Tibial nerve (tissue), 3 donors: Measurements from ENCODE around the gene ZNRF1.

Experiments used
- POLR2A ChIP-seq, 2 donors: fragments of 450-650 bp; IDR thresholded peaks; one replicate each; pipeline ENCODE4 v1.6.1; 2017; ENCODE audit warnings: antibody characterized with exemption in 2 of 2, mild to moderate bottlenecking in 2 of 2, moderate library complexity in 2 of 2
- TF ChIP-seq, protein P1 (sequence below), 5 experiments: fragments of 200-600 bp in 3 of 5; fragments of 450-650 bp in 2 of 5; sonication (generic) in 3 of 5; IDR thresholded peaks; one replicate each; pipeline ENCODE4 v1.5.1; 2016 to 2019; ENCODE audit warnings: antibody characterized with exemption in 5 of 5, mild to moderate bottlenecking in 3 of 5, moderate library complexity in 2 of 5

DNA sequence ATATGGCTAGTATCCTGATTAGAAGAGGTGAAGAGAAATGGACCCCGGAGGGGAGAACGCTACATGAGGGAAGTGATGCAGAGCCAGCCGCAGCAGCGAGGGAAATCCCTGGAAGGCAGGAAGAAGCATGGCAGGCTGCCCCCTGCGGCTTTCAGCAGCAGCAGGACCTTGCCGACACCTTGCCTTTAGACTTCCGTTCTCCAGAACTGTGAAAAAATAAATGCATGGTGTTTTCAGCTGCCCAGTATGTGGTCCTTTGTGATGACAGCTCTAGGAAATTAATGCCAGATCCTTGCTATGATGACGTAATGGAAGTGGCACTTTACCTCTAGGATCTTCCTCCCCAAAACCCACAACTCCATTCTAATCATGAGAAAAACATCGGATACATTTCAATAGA, 139.8 kb downstream of the ZNRF1 start:
- no peak for TF ChIP-seq POLR2A (IDR thresholded peaks at IDR 0.05)
- TF ChIP-seq, protein P1, sequence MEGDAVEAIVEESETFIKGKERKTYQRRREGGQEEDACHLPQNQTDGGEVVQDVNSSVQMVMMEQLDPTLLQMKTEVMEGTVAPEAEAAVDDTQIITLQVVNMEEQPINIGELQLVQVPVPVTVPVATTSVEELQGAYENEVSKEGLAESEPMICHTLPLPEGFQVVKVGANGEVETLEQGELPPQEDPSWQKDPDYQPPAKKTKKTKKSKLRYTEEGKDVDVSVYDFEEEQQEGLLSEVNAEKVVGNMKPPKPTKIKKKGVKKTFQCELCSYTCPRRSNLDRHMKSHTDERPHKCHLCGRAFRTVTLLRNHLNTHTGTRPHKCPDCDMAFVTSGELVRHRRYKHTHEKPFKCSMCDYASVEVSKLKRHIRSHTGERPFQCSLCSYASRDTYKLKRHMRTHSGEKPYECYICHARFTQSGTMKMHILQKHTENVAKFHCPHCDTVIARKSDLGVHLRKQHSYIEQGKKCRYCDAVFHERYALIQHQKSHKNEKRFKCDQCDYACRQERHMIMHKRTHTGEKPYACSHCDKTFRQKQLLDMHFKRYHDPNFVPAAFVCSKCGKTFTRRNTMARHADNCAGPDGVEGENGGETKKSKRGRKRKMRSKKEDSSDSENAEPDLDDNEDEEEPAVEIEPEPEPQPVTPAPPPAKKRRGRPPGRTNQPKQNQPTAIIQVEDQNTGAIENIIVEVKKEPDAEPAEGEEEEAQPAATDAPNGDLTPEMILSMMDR (IDR thresholded peaks at IDR 0.05), result no peak
